Spleen (tissue), 11 donors: Measurements from ENCODE around the gene HSPB1. TPM values are rescaled to one million over a fixed set of nuclear protein-coding genes. Genes with fewer than 3 reads are reported as not detected.
"Not testable (repeated sequence)": the region's sequence is repeated elsewhere in the genome, so short reads cannot be mapped to it uniquely, and the experiment has no call there.

Source experiments
- DNase-seq: peaks from one replicate; pipeline ENCODE4 v3.0.0-alpha.2; 2020
- H3K27ac ChIP-seq, 8 donors: fragments of 200-600 bp; sonication (generic) in 7 of 8; 1 replicate in 4 of 8; 2 replicates in 4 of 8; pipeline versions ENCODE4 v1.5.0 to v1.8.0; 2016 to 2021; ENCODE audit warnings: inconsistent platforms in 4 of 8, mild to moderate bottlenecking in 4 of 8, moderate library complexity in 1 of 8
- H3K27me3 ChIP-seq, 7 donors: fragments of 200-600 bp; sonication (generic) in 6 of 7; replicated peaks in 1 of 7; 1 replicate in 4 of 7; 2 replicates in 3 of 7; pipeline versions ENCODE4 v1.5.0 to v1.8.0; 2016 to 2021; ENCODE audit warnings: inconsistent platforms in 3 of 7, mild to moderate bottlenecking in 1 of 7
- H3K36me3 ChIP-seq, 6 donors: fragments of 200-600 bp; sonication (generic) in 5 of 6; 1 replicate in 4 of 6; 2 replicates in 2 of 6; pipeline versions ENCODE4 v1.5.0 to v1.8.0; 2016 to 2021; ENCODE audit warnings: inconsistent platforms in 2 of 6
- H3K4me1 ChIP-seq, 6 donors: fragments of 200-600 bp; sonication (generic) in 5 of 6; 1 replicate in 3 of 6; 2 replicates in 3 of 6; pipeline versions ENCODE4 v1.5.0 to v1.8.0; 2016 to 2021; ENCODE audit warnings: inconsistent platforms in 3 of 6
- H3K4me3 ChIP-seq, 8 donors: fragments of 200-600 bp; sonication (generic) in 7 of 8; 1 replicate in 4 of 8; 2 replicates in 4 of 8; pipeline versions ENCODE4 v1.5.0 to v1.8.0; 2016 to 2021; ENCODE audit warnings: inconsistent platforms in 4 of 8, mild to moderate bottlenecking in 4 of 8, moderate library complexity in 2 of 8
- H3K9me3 ChIP-seq, 8 donors: fragments of 200-600 bp; sonication (generic) in 7 of 8; 1 replicate in 4 of 8; 2 replicates in 4 of 8; pipeline versions ENCODE4 v1.5.0 to v1.8.0; 2016 to 2021; ENCODE audit warnings: inconsistent platforms in 4 of 8
- POLR2A ChIP-seq, 3 donors: fragments of 450-650 bp; IDR thresholded peaks; one replicate each; pipeline ENCODE4 v1.5.1; 2017; ENCODE audit warnings: antibody characterized with exemption in 3 of 3, mild to moderate bottlenecking in 1 of 3
- POLR2AphosphoS5 ChIP-seq, 3 donors: sonication (generic); formaldehyde crosslinking; IDR thresholded peaks; one replicate each; pipeline ENCODE4 v1.5.1; 2017; ENCODE audit warnings: antibody characterized with exemption in 3 of 3
- WGBS, 5 donors: extraction: QIAGEN DNeasy Blood & Tissue Kit in 3 of 5; methylation state at CpG; one replicate each; pipeline versions ENCODE4 v1.1.5 to v1.1.7; 2013 to 2018; 5-methylcytosine and 5-hydroxymethylcytosine counted together
- intact Hi-C: fragments of 100-400 bp; cut with DNase I; formaldehyde crosslinking; loops from one replicate; pipeline ENCODE4 v1.15.0; 2023; ENCODE audit warnings: low total_unique reads
- polyA plus RNA-seq, 3 donors: library from polyadenylated mRNA; stranded (reverse); fragments of 200-250 nt; gene quantifications; one replicate each; pipeline ENCODE4 v1.2.1, GENCODE V29; 2013
- total RNA-seq, 7 donors: library from RNA; depleted of rRNA in 3 of 7; stranded (reverse); fragments of >200 nt in 3 of 7; fragmentation: NEBNext Ultra II Directional in 4 of 7; extraction: Animal tissue kit (Norgen Biotek cat#: 25700) in 4 of 7; gene quantifications; one replicate each; pipeline versions ENCODE4 v1.1.0 to v1.2.1, GENCODE V29; 2016 to 2021
- TF ChIP-seq, protein P1 (sequence below), 11 experiments: fragments of 200-600 bp in 7 of 11; fragments of 450-650 bp in 4 of 11; sonication (generic) in 4 of 11; IDR thresholded peaks in 8 of 11; conservative IDR thresholded peaks in 3 of 11; 1 replicate in 7 of 11; 2 replicates in 4 of 11; pipeline versions ENCODE4 v1.4.0 to v1.8.0; 2016 to 2021; ENCODE audit warnings: antibody characterized with exemption in 11 of 11, inconsistent platforms in 4 of 11, mild to moderate bottlenecking in 1 of 11
- donor health status: healthy with polysubstance abuse.
- donor health status: DM: no; HTN: no; CAD: no; lungs with moderate emphysema.
- donor health status: DM: no; HTN: no; CAD: no.
- donor health status: Bipolar disorder and iron deficiency.
- donor health status: healthy.
- donor health status: DM: no; HTN: no; CAD: no.
- donor health status: DM: yes; HTN: yes; CAD: no.

The HSPB1 gene
- total and polyA plus RNA-seq, 10 donors: 56.5 to 227 (median 137) TPM

DNA sequence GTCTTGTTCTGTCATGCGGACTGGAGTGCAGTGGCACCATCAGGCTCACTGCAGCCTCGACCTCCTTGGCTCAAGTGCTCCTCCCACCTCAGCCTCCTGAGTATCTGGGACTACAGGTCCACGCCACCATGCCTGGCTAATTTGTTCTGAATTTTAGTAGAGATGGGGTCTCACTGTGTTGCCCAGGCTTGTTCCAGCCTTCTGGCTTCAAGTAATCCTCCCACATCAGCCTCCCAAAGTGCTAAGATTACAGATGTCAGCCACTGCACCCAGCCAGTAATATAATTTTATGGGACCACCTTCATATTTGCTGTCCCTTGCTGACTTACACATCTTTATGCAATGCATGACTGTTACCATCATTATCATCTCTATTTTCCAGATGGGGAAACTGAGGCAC, 1.5 kb upstream of the HSPB1 start:
- H3K27ac ChIP-seq: no peak overlapping the region
- peaks cover 4 to 55% (median 32%) of the 10 kb centered on the region in 6 donors for H3K4me1 ChIP-seq
- intact Hi-C loops: no loop called here

DNA sequence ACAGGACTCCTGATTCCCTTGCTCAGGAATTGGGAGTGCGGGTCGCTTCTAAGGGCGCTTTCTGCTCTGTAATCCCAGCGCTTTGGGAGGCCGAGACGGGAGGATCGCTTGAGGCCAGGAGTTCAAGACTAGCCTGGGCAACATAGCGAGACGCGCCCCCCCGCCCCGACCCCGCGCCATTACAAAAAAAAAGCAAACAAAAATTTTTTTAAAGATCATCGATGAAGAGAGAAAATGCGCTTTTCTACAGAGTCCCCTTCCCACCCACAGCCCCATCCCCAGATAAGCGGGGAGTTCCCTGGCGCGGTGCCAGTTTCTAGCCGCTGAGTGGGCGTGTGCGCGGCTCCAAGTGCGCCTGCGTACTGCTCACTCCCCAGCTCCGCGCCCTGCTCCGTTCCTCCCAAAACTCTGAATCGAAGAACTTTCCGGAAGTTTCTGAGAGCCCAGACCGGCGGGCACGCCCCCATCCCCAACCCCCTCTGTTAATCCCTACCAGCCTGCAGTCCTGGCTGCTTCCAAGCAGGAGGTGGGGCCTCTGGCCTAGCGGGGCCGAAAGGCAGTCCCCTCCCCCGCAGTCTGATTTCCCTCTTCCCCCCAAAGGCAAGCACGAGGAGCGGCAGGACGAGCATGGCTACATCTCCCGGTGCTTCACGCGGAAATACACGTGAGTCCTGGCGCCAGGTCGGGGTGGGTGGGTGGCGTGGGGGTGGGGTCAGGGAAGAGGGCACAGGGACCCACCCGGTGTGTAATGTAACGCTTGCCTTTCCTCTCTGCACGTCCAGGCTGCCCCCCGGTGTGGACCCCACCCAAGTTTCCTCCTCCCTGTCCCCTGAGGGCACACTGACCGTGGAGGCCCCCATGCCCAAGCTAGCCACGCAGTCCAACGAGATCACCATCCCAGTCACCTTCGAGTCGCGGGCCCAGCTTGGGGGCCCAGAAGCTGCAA, 1.0 kb downstream of the HSPB1 start:
- peak; percentile 92 for DNase-seq
- intact Hi-C loops: no loop called here
- Histone ChIP-seq H3K27ac (peak overlapping the region; percentile 61 to 96 (median 92)), H3K9me3 (no peaks in the 10 kb centered on the region), H3K27me3 (peaks cover 0 to 12% (median 0%) of the 10 kb centered on the region in 7 donors), H3K36me3 (no peaks in the 10 kb centered on the region), H3K4me1 (peaks cover 4 to 40% (median 32%) of the 10 kb centered on the region in 6 donors), H3K4me3 (peak overlapping the region; percentile 36 to 92 (median 64))
- TF ChIP-seq, protein P1, sequence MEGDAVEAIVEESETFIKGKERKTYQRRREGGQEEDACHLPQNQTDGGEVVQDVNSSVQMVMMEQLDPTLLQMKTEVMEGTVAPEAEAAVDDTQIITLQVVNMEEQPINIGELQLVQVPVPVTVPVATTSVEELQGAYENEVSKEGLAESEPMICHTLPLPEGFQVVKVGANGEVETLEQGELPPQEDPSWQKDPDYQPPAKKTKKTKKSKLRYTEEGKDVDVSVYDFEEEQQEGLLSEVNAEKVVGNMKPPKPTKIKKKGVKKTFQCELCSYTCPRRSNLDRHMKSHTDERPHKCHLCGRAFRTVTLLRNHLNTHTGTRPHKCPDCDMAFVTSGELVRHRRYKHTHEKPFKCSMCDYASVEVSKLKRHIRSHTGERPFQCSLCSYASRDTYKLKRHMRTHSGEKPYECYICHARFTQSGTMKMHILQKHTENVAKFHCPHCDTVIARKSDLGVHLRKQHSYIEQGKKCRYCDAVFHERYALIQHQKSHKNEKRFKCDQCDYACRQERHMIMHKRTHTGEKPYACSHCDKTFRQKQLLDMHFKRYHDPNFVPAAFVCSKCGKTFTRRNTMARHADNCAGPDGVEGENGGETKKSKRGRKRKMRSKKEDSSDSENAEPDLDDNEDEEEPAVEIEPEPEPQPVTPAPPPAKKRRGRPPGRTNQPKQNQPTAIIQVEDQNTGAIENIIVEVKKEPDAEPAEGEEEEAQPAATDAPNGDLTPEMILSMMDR (IDR thresholded peaks at IDR 0.05 in 8 of 11, conservative IDR thresholded peaks at IDR 0.05 in 3 of 11): no peak
- TF ChIP-seq POLR2A (IDR thresholded peaks at IDR 0.05) (no peak), POLR2AphosphoS5 (IDR thresholded peaks at IDR 0.05) (peak; percentile 69 to 81 (median 78))
- WGBS, 5 donors: 1 to 4% (median 3%) methylated on average over 47 to 56 of the region's 56 CpGs

More for the DNA sequence above, 1.5 kb upstream of the HSPB1 start:
- Histone ChIP-seq H3K4me3 (no peak overlapping the region), H3K27me3 (peaks cover 0 to 12% (median 0%) of the 10 kb centered on the region in 7 donors), H3K36me3 (no peaks in the 10 kb centered on the region), H3K9me3 (no peaks in the 10 kb centered on the region)
- DNase-seq: no peak
- TF ChIP-seq, protein P1 (IDR thresholded peaks at IDR 0.05 in 8 of 11, conservative IDR thresholded peaks at IDR 0.05 in 3 of 11): no peak
- no peak for TF ChIP-seq POLR2AphosphoS5 (IDR thresholded peaks at IDR 0.05)
- 91 to 99% (median 97%) methylated on average over 3 of the region's 3 CpGs for WGBS, 5 donors

DNA sequence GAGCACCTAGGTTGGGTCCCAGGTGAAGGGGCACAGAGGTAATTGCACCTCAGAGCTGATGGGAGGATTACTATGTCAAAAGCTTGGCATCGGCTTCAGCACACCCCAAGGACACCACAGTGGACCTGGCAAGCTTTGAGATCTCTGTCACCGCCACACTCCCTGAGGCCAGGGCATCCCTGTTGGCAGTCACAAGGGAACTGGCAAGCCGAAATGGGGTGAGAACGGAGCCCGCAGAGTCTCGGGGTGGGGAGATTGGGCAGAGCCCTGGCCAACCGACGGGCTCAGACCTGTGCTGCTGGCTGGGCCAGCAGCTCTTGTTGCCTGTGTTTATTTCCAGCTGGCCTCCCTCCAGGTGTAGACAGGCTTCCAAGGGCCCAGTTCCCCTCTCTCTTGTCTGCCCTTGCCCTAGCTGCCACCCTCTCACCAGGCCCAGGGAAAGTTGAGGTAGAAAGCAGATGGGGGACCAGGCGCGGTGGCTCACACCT, 2.5 kb downstream of the HSPB1 start:
- H3K27me3 ChIP-seq: peaks cover 0 to 12% (median 0%) of the 10 kb centered on the region in 7 donors
- DNase-seq: no peak
- intact Hi-C loops: no loop called here
- peak overlapping the region in 3 of 8 donors; percentile 6 to 92 (median 25) for H3K27ac ChIP-seq
- no peak overlapping the region for H3K4me3 ChIP-seq
- no peaks in the 10 kb centered on the region for H3K36me3 ChIP-seq
- peaks cover 4 to 40% (median 32%) of the 10 kb centered on the region in 6 donors for H3K4me1 ChIP-seq
- H3K9me3 ChIP-seq: no peaks in the 10 kb centered on the region
- 71 to 92% (median 86%) methylated on average over 4 to 10 of the region's 10 CpGs for WGBS, 5 donors
- TF ChIP-seq, protein P1 (IDR thresholded peaks at IDR 0.05 in 8 of 11, conservative IDR thresholded peaks at IDR 0.05 in 3 of 11): no peak
- TF ChIP-seq POLR2A (IDR thresholded peaks at IDR 0.05): no peak

DNA sequence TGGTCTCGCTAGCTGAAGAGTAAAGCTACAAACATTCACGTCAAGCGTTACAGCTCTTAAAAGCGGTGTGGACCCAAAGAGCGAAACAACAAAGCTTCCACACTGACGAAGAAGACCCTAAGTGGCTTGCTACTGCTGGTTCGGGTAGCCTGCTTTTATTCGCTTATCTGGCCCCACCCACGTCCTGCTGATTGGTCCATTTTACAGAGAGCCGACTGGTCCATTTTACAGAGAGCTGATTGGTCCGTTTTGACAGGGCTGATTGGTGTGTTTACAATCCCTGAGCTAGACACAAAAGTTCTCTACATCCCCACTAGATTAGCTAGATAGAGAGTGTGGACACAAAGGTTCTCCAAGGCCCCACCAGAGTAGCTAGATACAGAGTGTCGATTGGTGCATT, 6.4 kb downstream of the HSPB1 start:
- H3K27me3 ChIP-seq, H3K9me3 ChIP-seq, H3K36me3 ChIP-seq, H3K27ac ChIP-seq, DNase-seq, H3K4me3 ChIP-seq, intact Hi-C loops: not testable (repeated sequence)
- H3K4me1 ChIP-seq: peaks cover 0 to 18% (median 12%) of the 10 kb centered on the region in 6 donors
- WGBS, 5 donors: 85 to 94% (median 93%) methylated on average over 11 to 12 of the region's 12 CpGs

DNA sequence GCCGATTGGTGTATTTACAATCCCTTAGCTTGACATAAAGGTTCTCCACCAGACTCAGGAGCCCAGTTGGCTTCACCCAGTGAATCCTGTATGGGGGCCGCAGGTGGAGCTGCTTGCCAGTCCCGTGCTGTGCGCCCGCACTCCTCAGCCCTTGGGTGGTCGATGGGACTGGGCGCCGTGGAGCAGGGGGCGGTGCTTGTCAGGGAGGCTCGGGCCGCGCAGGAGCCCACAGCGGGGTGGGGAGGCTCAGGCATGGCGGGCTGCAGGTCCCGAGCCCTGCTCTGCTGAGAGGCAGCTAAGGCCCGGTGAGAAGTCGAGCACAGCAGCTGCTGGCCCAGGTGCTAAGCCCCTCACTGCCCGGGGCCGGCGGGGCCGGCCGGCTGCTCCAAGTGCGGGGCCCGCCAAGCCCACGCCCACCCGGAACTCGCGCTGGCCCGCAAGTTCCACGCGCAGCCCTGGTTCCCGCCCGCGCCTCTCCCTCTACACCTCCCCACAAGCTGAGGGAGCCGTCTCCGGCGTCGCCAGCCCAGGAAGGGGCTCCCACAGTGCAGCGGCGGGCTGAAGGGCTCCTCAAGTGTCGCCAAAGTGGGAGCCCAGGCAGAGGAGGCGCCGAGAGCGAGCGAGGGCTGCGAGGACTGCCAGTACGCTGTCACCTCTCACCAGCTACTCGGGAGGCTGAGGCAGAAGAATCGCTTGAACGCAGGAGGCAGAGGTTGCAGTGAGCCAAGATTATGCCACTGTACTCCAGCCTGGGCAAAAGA, 7.0 kb downstream of the HSPB1 start:
- intact Hi-C loops: not testable (repeated sequence)

More for the DNA sequence above, 7.0 kb downstream of the HSPB1 start:
- peaks cover 0 to 18% (median 10%) of the 10 kb centered on the region in 6 donors for H3K4me1 ChIP-seq
- 95 to 97% (median 96%) methylated on average over 34 to 50 of the region's 50 CpGs for WGBS, 5 donors
- not testable (repeated sequence) for H3K36me3 ChIP-seq, H3K27me3 ChIP-seq, H3K9me3 ChIP-seq, H3K4me3 ChIP-seq, H3K27ac ChIP-seq, DNase-seq
